ENCODE measurements around the gene CLDN1. TPM values are rescaled to one million over a fixed set of nuclear protein-coding genes. Genes with fewer than 3 reads are reported as not detected.

The CLDN1 gene
- total and polyA plus RNA-seq, 2 of the 4 experiments (the other 2 are of a cell fraction), result 4.7 to 7.3 TPM

- Histone ChIP-seq H3K4me3 (ENCODE audit: insufficient read depth, low read depth, low read length) (no peak overlapping the region), H3K4me2 (ENCODE audit: low read depth, low read length) (no peak overlapping the region), H3K9me3 (ENCODE audit: control insufficient read depth, insufficient read depth, low read length) (no peaks in the 10 kb centered on the region), H2BK15ac (ENCODE audit: low read depth, low read length) (no peak overlapping the region), H2AFZ (replicated peaks; ENCODE audit: low read length, poor library complexity) (no peak overlapping the region), H2AK5ac (ENCODE audit: low read depth, low read length) (no peak overlapping the region), H4K20me1 (ENCODE audit: insufficient read depth, low read length) (no peaks in the 10 kb centered on the region), H2BK20ac (ENCODE audit: low read depth, low read length) (no peak overlapping the region), H2BK120ac (ENCODE audit: low read depth, low read length) (no peak overlapping the region), H3K18ac (ENCODE audit: low read depth, low read length) (peak overlapping the region; percentile 6; the same call in 1 of the 2 replicates), H4K5ac (ENCODE audit: low read depth, low read length) (no peak overlapping the region), H3K9me1 (ENCODE audit: insufficient read depth, low read length) (peaks cover 4% of the 10 kb centered on the region; the same call in 1 of the 2 replicates), H4K8ac (ENCODE audit: low read depth in 2 of 2, low read length in 2 of 2) (0 out of 4 replicates have a peak overlapping the region, but pooled peaks of 1 of the 2 experiments have one; percentile 28), H3K23ac (ENCODE audit: low read depth, low read length) (no peak overlapping the region), H3K9ac (ENCODE audit: low read depth, low read length) (no peak overlapping the region), H3K27ac (ENCODE audit: insufficient read depth, low read length) (no peak overlapping the region), H3K4me1 (ENCODE audit: control insufficient read depth, insufficient read depth, low read length) (peaks cover 3% of the 10 kb centered on the region), H4K91ac (ENCODE audit: insufficient read depth, low read depth, low read length) (0 out of 2 replicates have a peak overlapping the region, but pooled peaks have one; percentile 21), H3K14ac (replicated peaks; ENCODE audit: low read depth, low read length) (no peak overlapping the region; the same call in 1 of the 2 replicates), H2BK5ac (ENCODE audit: low read depth, low read length, poor library complexity, severe bottlenecking) (no peak overlapping the region), H3K4ac (ENCODE audit: low read depth, low read length) (peak overlapping the region; percentile 0; the same call in 1 of the 2 replicates), H3K27me3 (ENCODE audit: control insufficient read depth, insufficient read depth, low read length) (no peaks in the 10 kb centered on the region), H2AK9ac (replicated peaks; ENCODE audit: low read depth, low read length, poor library complexity) (no peak overlapping the region), H3K79me1 (ENCODE audit: low read depth in 1 of 2, low read length in 2 of 2) (peaks cover 0 to 3% of the 10 kb centered on the region in 2 experiments; a peak in 1 of 4 replicates), H3K36me3 (ENCODE audit: control insufficient read depth, insufficient read depth, low read length) (no peaks in the 10 kb centered on the region), H3K56ac (ENCODE audit: extremely low read depth, insufficient read depth, low read length) (no peak overlapping the region)
- no TSS peak for BruUV-seq (replicated peaks)
- dilution Hi-C loops (cut with HindIII; ENCODE audit: low sequenced_read_pairs, unreplicated experiment) (no loop called here), intact Hi-C loops (cut with micrococcal nuclease) (no loop called here), in situ Hi-C loops (cut with MboI; ENCODE audit: low sequenced_read_pairs) (no loop called here)
- POLR2A ChIA-PET (ENCODE audit: unreplicated experiment), result no interaction called here
- ATAC-seq (ENCODE audit: low read depth) (no peak; the same call in 1 of the 2 replicates), DNase-seq (no peak)
- TF ChIP-seq CEBPB (IDR thresholded peaks at IDR 0.05; ENCODE audit: low read depth, low read length) (peak; percentile 86), FOS (IDR thresholded peaks at IDR 0.05; ENCODE audit: low read depth, low read length) (no peak)
- CTCF ChIA-PET, result interaction anchor here (1.1 to 1.8 kb wide), 2 partner anchors 20 to 21 kb away, joined by 3 to 6 read pairs; partner anchors contain the start of gene CLDN1
- WGBS, 2 experiments (ENCODE audit: extremely low coverage in 2 of 2, insufficient read length in 1 of 2), result no CpG with 5 or more reads among the region's 3 CpGs
Observed at GRCh38 chr3:190302212-190302867, 19.9 kb downstream of the CLDN1 start.

Data from IMR-90 (cell line).